ENCODE results near the gene SLC44A3.

DNA sequence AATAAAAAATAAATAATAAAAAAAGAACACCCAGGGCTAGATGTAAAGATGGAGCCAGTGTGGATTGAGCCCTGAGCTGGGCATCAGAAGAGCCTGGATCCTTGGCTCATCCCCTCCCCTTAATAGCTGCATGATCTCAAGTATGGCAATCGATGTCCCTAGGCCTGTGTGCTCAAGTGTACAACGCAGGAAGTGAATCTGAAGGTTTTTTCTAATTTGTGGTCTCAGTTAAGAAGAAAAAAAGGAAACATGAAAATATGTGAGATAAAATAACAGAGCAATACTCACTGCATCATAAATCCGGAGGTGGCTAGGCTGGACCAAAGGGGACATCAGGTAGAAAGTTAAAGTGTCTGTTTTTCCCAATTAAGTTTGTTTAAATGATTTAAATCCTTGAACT lies 47.3 kb upstream of the SLC44A3 start:
- TF ChIP-seq POLR2A (IDR thresholded peaks at IDR 0.05), result no peak
- TF ChIP-seq, protein P1, sequence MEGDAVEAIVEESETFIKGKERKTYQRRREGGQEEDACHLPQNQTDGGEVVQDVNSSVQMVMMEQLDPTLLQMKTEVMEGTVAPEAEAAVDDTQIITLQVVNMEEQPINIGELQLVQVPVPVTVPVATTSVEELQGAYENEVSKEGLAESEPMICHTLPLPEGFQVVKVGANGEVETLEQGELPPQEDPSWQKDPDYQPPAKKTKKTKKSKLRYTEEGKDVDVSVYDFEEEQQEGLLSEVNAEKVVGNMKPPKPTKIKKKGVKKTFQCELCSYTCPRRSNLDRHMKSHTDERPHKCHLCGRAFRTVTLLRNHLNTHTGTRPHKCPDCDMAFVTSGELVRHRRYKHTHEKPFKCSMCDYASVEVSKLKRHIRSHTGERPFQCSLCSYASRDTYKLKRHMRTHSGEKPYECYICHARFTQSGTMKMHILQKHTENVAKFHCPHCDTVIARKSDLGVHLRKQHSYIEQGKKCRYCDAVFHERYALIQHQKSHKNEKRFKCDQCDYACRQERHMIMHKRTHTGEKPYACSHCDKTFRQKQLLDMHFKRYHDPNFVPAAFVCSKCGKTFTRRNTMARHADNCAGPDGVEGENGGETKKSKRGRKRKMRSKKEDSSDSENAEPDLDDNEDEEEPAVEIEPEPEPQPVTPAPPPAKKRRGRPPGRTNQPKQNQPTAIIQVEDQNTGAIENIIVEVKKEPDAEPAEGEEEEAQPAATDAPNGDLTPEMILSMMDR (IDR thresholded peaks at IDR 0.05), result no peak

All from adrenal gland (tissue), 5 donors.